Osteoblast (primary cell): ENCODE results near the gene ISY1. TPM values are rescaled to one million over a fixed set of nuclear protein-coding genes. Genes with fewer than 3 reads are reported as not detected.
"Not testable (repeated sequence)": the region's sequence is repeated elsewhere in the genome, so short reads cannot be mapped to it uniquely, and the experiment has no call there.

ENCODE experiments used
- DNase-seq: peaks from one replicate; pipeline ENCODE4 v3.0.0; 2011; ENCODE audit warnings: low spot score, mixed read lengths; ENCODE audit not compliant: insufficient read length; ENCODE audit errors: missing footprints
- H2AFZ ChIP-seq: 2 replicates; pipeline ENCODE4 v1.6.0; 2011; ENCODE audit warnings: mild to moderate bottlenecking, low read length
- H3K27ac ChIP-seq: 2 replicates; pipeline ENCODE4 v1.5.1; 2011; ENCODE audit warnings: mild to moderate bottlenecking, low read depth, low read length, moderate library complexity
- H3K27me3 ChIP-seq: 2 replicates; pipeline ENCODE4 v1.6.0; 2012; ENCODE audit warnings: mild to moderate bottlenecking, control low read depth, inconsistent platforms, low read length, moderate library complexity; ENCODE audit not compliant: insufficient read depth
- H3K36me3 ChIP-seq: 2 replicates; pipeline ENCODE4 v1.5.1; 2011; ENCODE audit warnings: mild to moderate bottlenecking, low read length, control low read depth, moderate library complexity; ENCODE audit not compliant: insufficient read depth
- H3K4me1 ChIP-seq: 2 replicates; pipeline ENCODE4 v1.5.1; 2011; ENCODE audit warnings: mild to moderate bottlenecking, low read length, control low read depth, moderate library complexity; ENCODE audit not compliant: insufficient read depth
- H3K4me2 ChIP-seq: 2 replicates; pipeline ENCODE4 v1.6.0; 2011; ENCODE audit warnings: mild to moderate bottlenecking, low read length; ENCODE audit not compliant: insufficient read depth
- H3K4me3 ChIP-seq: fragments of 200-600 bp; sonication (generic); 3 replicates; pipeline ENCODE4 v1.5.1; 2012; ENCODE audit warnings: mild to moderate bottlenecking, low read length, inconsistent platforms; ENCODE audit not compliant: insufficient read depth
- H3K79me2 ChIP-seq: 2 replicates; pipeline ENCODE4 v1.6.0; 2012; ENCODE audit warnings: mild to moderate bottlenecking, low read length, control low read depth, inconsistent platforms; ENCODE audit not compliant: insufficient read depth
- H3K9me3 ChIP-seq: 2 replicates; pipeline ENCODE4 v1.5.1; 2011; ENCODE audit warnings: low read depth, low read length, control low read depth
- H4K20me1 ChIP-seq: 2 replicates; pipeline ENCODE4 v1.6.0; 2012; ENCODE audit warnings: mild to moderate bottlenecking, low read length, control low read depth; ENCODE audit not compliant: insufficient read depth
- CTCF ChIP-seq: IDR thresholded peaks from 2 replicates; pipeline ENCODE4 v1.5.1; 2011; ENCODE audit warnings: mild to moderate bottlenecking, low read depth, low read length, moderate library complexity; ENCODE audit errors: extremely low read depth
- total RNA-seq: library from RNA; depleted of rRNA; stranded (reverse); fragments of >200 nt; gene quantifications from 2 replicates; pipeline ENCODE4 v1.2.3, GENCODE V29; 2012

The ISY1 gene
- total RNA-seq, 1 donor, result 29.0 TPM

- no peak overlapping the region for H3K27ac ChIP-seq
- no peak for DNase-seq
Measured at GRCh38 chr3:129139911-129140310, 21.0 kb downstream of the ISY1 start.

GRCh38 chr3:129136275-129136674 lies 24.6 kb downstream of the ISY1 start:
- H3K79me2 ChIP-seq, H3K4me3 ChIP-seq, H3K27me3 ChIP-seq, H3K4me1 ChIP-seq, H3K9me3 ChIP-seq, DNase-seq, H4K20me1 ChIP-seq, H3K4me2 ChIP-seq, H2AFZ ChIP-seq, H3K27ac ChIP-seq: not testable (repeated sequence)
- H3K36me3 ChIP-seq, result peaks cover 50% of the 10 kb centered on the region

More at GRCh38 chr3:129139911-129140310, 21.0 kb downstream of the ISY1 start:
- Histone ChIP-seq H3K36me3 (peaks cover 29% of the 10 kb centered on the region), H3K4me2 (no peak overlapping the region), H3K9me3 (no peaks in the 10 kb centered on the region), H3K27me3 (no peaks in the 10 kb centered on the region), H3K4me3 (no peak overlapping the region), H3K79me2 (no peaks in the 10 kb centered on the region), H2AFZ (no peak overlapping the region), H4K20me1 (no peaks in the 10 kb centered on the region), H3K4me1 (no peaks in the 10 kb centered on the region)
- no peak for TF ChIP-seq CTCF

GRCh38 chr3:129132097-129132866 lies 28.6 kb downstream of the ISY1 start:
- H3K36me3 ChIP-seq, result peaks cover 58% of the 10 kb centered on the region
- no peak for TF ChIP-seq CTCF

GRCh38 chr3:129131465-129132088 lies 29.3 kb downstream of the ISY1 start:
- Histone ChIP-seq H3K4me1 (no peaks in the 10 kb centered on the region), H3K9me3 (no peaks in the 10 kb centered on the region), H3K4me2 (no peak overlapping the region), H3K36me3 (peaks cover 56% of the 10 kb centered on the region), H2AFZ (no peak overlapping the region), H3K79me2 (no peaks in the 10 kb centered on the region), H4K20me1 (no peaks in the 10 kb centered on the region), H3K27me3 (no peaks in the 10 kb centered on the region), H3K27ac (no peak overlapping the region), H3K4me3 (no peak overlapping the region)
- TF ChIP-seq CTCF, result no peak
- DNase-seq, result no peak

More at GRCh38 chr3:129132097-129132866, 28.6 kb downstream of the ISY1 start:
- Histone ChIP-seq H3K27me3 (no peaks in the 10 kb centered on the region), H3K9me3 (no peaks in the 10 kb centered on the region), H3K4me2 (no peak overlapping the region), H3K4me1 (no peaks in the 10 kb centered on the region), H3K4me3 (no peak overlapping the region), H3K79me2 (no peaks in the 10 kb centered on the region), H2AFZ (no peak overlapping the region), H3K27ac (no peak overlapping the region), H4K20me1 (no peaks in the 10 kb centered on the region)
- no peak for DNase-seq
